Gastrocnemius medialis (tissue), 4 donors: ENCODE measurements around the gene CLPSL1.

Experiments used
- POLR2A ChIP-seq, 2 donors: fragments of 450-650 bp; IDR thresholded peaks; one replicate each; pipeline ENCODE4 v1.6.1; 2017; ENCODE audit warnings: antibody characterized with exemption in 2 of 2, mild to moderate bottlenecking in 2 of 2, moderate library complexity in 2 of 2
- TF ChIP-seq, protein P1 (sequence below), 5 experiments: fragments of 450-650 bp in 3 of 5; fragments of 200-600 bp in 2 of 5; sonication (generic) in 2 of 5; IDR thresholded peaks in 4 of 5; conservative IDR thresholded peaks in 1 of 5; 1 replicate in 4 of 5; 2 replicates in 1 of 5; pipeline ENCODE4 v1.5.1; 2016 to 2019; ENCODE audit warnings: antibody characterized with exemption in 5 of 5, mild to moderate bottlenecking in 3 of 5, moderate library complexity in 3 of 5

DNA sequence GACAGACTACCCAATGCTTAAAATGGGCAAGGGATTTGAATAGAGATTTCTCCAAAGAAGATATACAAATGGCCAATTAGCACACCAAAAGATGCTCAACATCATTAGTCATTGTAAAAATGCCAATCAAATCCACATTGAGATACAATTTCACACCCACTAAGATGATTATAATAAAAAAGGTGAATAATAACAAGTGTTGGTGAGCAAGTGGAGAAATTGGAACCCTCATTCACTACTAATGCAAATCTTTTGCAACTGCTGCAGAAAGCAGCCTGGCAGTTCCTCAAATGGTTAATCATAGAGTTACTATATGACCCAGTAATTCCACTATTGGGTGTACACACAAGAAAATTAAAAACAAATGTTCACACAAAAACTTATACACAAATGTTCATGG, 36.7 kb downstream of the CLPSL1 start:
- TF ChIP-seq, protein P1, sequence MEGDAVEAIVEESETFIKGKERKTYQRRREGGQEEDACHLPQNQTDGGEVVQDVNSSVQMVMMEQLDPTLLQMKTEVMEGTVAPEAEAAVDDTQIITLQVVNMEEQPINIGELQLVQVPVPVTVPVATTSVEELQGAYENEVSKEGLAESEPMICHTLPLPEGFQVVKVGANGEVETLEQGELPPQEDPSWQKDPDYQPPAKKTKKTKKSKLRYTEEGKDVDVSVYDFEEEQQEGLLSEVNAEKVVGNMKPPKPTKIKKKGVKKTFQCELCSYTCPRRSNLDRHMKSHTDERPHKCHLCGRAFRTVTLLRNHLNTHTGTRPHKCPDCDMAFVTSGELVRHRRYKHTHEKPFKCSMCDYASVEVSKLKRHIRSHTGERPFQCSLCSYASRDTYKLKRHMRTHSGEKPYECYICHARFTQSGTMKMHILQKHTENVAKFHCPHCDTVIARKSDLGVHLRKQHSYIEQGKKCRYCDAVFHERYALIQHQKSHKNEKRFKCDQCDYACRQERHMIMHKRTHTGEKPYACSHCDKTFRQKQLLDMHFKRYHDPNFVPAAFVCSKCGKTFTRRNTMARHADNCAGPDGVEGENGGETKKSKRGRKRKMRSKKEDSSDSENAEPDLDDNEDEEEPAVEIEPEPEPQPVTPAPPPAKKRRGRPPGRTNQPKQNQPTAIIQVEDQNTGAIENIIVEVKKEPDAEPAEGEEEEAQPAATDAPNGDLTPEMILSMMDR (IDR thresholded peaks at IDR 0.05 in 4 of 5, conservative IDR thresholded peaks at IDR 0.05 in 1 of 5), result no peak
- TF ChIP-seq POLR2A (IDR thresholded peaks at IDR 0.05), result no peak
